Gastrocnemius medialis (tissue), 4 donors: ENCODE results near the gene CPA4. TPM values are rescaled to one million over a fixed set of nuclear protein-coding genes. Genes with fewer than 3 reads are reported as not detected.

ENCODE experiments used
- ATAC-seq, 2 donors: fragments of 150-250 bp; one replicate each; pipeline ENCODE4 v1.9.1; 2016
- DNase-seq, 2 donors: peaks; one replicate each; pipeline ENCODE4 v3.0.0-alpha.2; 2019
- H3K27ac ChIP-seq, 4 donors: fragments of 200-600 bp; sonication (generic); 1 replicate in 1 of 4; 2 replicates in 3 of 4; pipeline ENCODE4 v1.5.1; 2016 to 2018; ENCODE audit warnings: mild to moderate bottlenecking in 2 of 4, moderate library complexity in 1 of 4
- H3K27me3 ChIP-seq, 3 donors: fragments of 200-600 bp; sonication (generic) in 2 of 3; 1 replicate in 1 of 3; 2 replicates in 2 of 3; pipeline versions ENCODE4 v1.5.1 to v1.6.0; 2016 to 2019; ENCODE audit warnings: mild to moderate bottlenecking in 1 of 3, moderate library complexity in 1 of 3
- H3K36me3 ChIP-seq, 2 donors: fragments of 200-600 bp; sonication (generic) in 1 of 2; one replicate each; pipeline ENCODE4 v1.5.1; 2017 to 2018
- H3K4me1 ChIP-seq, 2 donors: fragments of 200-600 bp; sonication (generic) in 1 of 2; one replicate each; pipeline ENCODE4 v1.5.1; 2016 to 2017; ENCODE audit warnings: mild to moderate bottlenecking in 2 of 2
- H3K4me3 ChIP-seq, 4 donors: fragments of 200-600 bp; sonication (generic) in 3 of 4; 1 replicate in 1 of 4; 2 replicates in 3 of 4; pipeline ENCODE4 v1.5.1; 2016 to 2019; ENCODE audit warnings: mild to moderate bottlenecking in 2 of 4
- H3K9me3 ChIP-seq, 3 donors: fragments of 200-600 bp; sonication (generic) in 2 of 3; 1 replicate in 1 of 3; 2 replicates in 2 of 3; pipeline ENCODE4 v1.5.1; 2016 to 2019
- POLR2A ChIP-seq, 2 donors: fragments of 450-650 bp; IDR thresholded peaks; one replicate each; pipeline ENCODE4 v1.6.1; 2017; ENCODE audit warnings: antibody characterized with exemption in 2 of 2, mild to moderate bottlenecking in 2 of 2, moderate library complexity in 2 of 2
- in situ Hi-C, 4 donors: fragments of 200-750 bp; cut with MboI; loops; one replicate each; pipeline versions ENCODE4 v1.15.0 to v1.8.0; 2017; ENCODE audit warnings: low sequenced_read_pairs in 4 of 4
- intact Hi-C: fragments of 100-400 bp; cut with DNase I; formaldehyde crosslinking; loops from one replicate; pipeline ENCODE4 v1.15.1; 2023; ENCODE audit warnings: low total_unique reads
- total RNA-seq, 4 donors: library from RNA; depleted of rRNA; stranded (reverse); fragments of >200 nt; gene quantifications; one replicate each; pipeline versions ENCODE4 v1.1.0 to v1.2.3, GENCODE V29; 2016
- TF ChIP-seq, protein P1 (sequence below), 5 experiments: fragments of 450-650 bp in 3 of 5; fragments of 200-600 bp in 2 of 5; sonication (generic) in 2 of 5; IDR thresholded peaks in 4 of 5; conservative IDR thresholded peaks in 1 of 5; 1 replicate in 4 of 5; 2 replicates in 1 of 5; pipeline ENCODE4 v1.5.1; 2016 to 2019; ENCODE audit warnings: antibody characterized with exemption in 5 of 5, mild to moderate bottlenecking in 3 of 5, moderate library complexity in 3 of 5

Gene CPA4
- total RNA-seq, 4 donors from 2014 or later: not detected

DNA sequence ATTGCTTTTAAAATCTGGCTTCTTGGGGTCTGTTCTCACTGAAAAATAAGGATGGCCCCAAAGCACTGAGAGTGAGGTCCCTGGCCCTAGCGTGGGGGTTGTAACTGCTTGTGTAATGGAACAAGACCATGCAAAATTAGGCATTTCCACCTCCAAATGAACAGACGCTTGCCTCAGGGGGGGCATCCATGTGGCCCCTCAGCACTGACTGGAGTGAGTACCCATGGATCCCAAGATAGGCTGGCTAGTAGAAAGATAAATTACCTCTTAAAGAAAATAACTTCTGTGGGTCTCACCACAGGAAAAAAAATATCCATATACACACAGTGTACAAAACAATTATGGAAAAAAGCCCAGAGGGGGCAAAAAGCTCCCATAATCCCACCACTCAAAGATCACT, 72.1 kb downstream of the CPA4 start:
- Histone ChIP-seq H3K36me3 (no peaks in the 10 kb centered on the region), H3K4me1 (peaks cover 31 to 50% of the 10 kb centered on the region in 2 donors), H3K4me3 (no peak overlapping the region), H3K27me3 (no peaks in the 10 kb centered on the region), H3K27ac (peak overlapping the region; percentile 53 to 78 (median 70)), H3K9me3 (no peaks in the 10 kb centered on the region)
- in situ Hi-C loops: no loop called here
- ATAC-seq (no peak), DNase-seq (no peak)
- TF ChIP-seq, protein P1, sequence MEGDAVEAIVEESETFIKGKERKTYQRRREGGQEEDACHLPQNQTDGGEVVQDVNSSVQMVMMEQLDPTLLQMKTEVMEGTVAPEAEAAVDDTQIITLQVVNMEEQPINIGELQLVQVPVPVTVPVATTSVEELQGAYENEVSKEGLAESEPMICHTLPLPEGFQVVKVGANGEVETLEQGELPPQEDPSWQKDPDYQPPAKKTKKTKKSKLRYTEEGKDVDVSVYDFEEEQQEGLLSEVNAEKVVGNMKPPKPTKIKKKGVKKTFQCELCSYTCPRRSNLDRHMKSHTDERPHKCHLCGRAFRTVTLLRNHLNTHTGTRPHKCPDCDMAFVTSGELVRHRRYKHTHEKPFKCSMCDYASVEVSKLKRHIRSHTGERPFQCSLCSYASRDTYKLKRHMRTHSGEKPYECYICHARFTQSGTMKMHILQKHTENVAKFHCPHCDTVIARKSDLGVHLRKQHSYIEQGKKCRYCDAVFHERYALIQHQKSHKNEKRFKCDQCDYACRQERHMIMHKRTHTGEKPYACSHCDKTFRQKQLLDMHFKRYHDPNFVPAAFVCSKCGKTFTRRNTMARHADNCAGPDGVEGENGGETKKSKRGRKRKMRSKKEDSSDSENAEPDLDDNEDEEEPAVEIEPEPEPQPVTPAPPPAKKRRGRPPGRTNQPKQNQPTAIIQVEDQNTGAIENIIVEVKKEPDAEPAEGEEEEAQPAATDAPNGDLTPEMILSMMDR (IDR thresholded peaks at IDR 0.05 in 4 of 5, conservative IDR thresholded peaks at IDR 0.05 in 1 of 5): no peak
- intact Hi-C loops: no loop called here

DNA sequence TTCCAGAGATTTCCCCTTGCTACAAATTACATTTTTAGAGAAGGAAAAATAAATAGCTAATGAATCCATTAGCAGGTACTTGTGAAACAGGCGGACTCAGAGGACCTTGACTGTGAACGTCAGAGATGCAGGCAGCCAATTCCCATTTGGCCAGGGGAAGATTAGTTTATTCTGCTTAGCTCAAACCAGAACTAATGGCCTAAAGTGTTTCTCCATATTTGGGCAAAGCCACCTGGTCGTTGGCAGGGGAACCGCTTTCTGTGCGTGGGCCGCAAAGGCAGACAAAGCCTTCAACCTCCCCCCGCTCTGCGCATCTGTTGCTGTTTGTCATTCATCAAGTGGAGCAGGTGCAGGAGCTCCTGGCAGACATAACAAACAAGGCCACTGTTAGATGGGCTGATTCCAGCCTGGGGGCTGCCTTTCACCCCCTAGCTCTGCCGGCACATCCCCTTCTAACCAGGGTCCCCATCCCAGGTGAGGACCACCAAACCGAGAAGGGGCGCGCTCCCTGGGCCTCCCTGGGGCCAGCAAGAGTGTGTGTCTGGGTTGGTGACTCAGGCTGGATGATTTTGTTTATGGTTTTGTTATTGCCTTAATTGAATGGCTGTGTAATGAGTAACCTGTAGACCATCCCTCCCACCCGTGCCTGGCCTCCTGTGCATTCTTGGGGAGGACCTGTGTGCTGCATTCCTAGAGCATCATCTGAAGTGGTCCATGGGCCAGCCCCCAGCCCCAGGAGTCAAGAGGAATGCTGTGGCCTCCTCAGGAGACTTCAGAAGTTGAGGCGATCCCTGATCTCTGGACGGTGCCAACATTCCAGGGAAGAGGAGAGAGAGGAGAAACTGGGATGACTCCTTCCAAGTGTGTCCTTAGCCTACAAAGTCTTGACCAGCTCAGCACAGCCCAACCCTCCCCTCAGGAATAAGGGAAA, 72.8 kb downstream of the CPA4 start:
- ATAC-seq: peak; percentile 69 to 80
- intact Hi-C loops: no loop called here

DNA sequence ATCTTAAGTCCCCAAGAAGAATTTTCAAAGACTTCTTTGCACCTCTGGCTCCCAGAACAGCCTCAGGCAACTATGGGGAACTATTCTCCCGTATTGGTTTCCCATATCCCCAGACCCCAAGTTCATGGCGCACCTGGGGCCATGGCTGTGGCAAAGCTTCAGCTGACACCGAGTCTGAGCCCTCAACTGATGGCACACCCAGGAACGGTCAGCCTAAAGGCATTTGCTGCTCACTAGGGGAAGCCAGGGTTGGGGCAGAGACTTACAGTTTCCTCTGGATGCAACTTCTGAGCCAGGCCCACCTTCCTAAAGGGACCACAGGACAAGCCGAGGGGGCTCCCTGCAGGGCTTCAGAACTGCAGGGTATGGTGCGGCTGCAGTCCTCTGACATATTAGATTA, 73.6 kb downstream of the CPA4 start:
- Histone ChIP-seq H3K27me3 (no peaks in the 10 kb centered on the region), H3K27ac (peak overlapping the region; percentile 53 to 78 (median 70)), H3K4me3 (no peak overlapping the region), H3K4me1 (peaks cover 32 to 53% of the 10 kb centered on the region in 2 donors), H3K9me3 (no peaks in the 10 kb centered on the region), H3K36me3 (no peaks in the 10 kb centered on the region)
- intact Hi-C loops (no loop called here), in situ Hi-C loops (no loop called here)
- DNase-seq: no peak
- TF ChIP-seq, protein P1 (IDR thresholded peaks at IDR 0.05 in 4 of 5, conservative IDR thresholded peaks at IDR 0.05 in 1 of 5): no peak
- no peak for TF ChIP-seq POLR2A (IDR thresholded peaks at IDR 0.05)
- ATAC-seq: no peak

More for the DNA sequence above, 72.8 kb downstream of the CPA4 start:
- Histone ChIP-seq H3K9me3 (no peaks in the 10 kb centered on the region), H3K36me3 (no peaks in the 10 kb centered on the region), H3K4me1 (peaks cover 32 to 53% of the 10 kb centered on the region in 2 donors), H3K4me3 (peak overlapping the region in 1 of 4 donors; percentile 5), H3K27ac (peak overlapping the region; percentile 53 to 78 (median 70)), H3K27me3 (no peaks in the 10 kb centered on the region)
- TF ChIP-seq POLR2A (IDR thresholded peaks at IDR 0.05): no peak
- TF ChIP-seq, protein P1 (IDR thresholded peaks at IDR 0.05 in 4 of 5, conservative IDR thresholded peaks at IDR 0.05 in 1 of 5): no peak
- peak; percentile 59 to 85 for DNase-seq
- in situ Hi-C loops: no loop called here

DNA sequence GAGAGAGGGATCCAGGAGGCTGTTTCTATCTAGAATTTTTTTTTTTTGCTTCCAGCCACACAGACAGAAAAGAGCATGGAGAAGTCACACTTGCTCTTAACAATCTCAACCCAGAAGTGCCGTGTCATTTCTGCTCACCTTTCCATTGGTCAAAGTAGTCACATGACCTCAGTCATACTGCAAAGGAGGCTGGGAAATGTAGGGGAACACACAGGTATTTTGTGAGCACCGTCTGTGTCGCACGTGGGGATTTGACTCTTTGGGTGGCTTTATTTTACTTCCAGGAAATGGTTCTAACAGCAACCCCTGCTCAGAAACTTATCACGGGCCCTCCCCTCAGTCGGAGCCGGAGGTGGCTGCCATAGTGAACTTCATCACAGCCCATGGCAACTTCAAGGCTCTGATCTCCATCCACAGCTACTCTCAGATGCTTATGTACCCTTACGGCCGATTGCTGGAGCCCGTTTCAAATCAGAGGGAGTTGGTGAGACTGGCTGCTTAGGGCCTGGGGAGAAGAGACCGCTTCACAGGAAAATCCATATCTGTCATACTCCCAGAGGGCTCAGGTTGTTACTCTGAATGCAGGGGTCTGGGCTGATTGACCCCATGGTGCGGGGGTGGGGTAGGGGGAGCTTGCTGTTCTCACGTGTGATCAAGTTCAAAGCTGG, 74.3 kb downstream of the CPA4 start:
- Histone ChIP-seq H3K4me1 (peaks cover 32 to 53% of the 10 kb centered on the region in 2 donors), H3K4me3 (no peak overlapping the region), H3K27me3 (no peaks in the 10 kb centered on the region), H3K27ac (no peak overlapping the region), H3K36me3 (no peaks in the 10 kb centered on the region), H3K9me3 (no peaks in the 10 kb centered on the region)
- in situ Hi-C loops (no loop called here), intact Hi-C loops (no loop called here)
- DNase-seq (no peak), ATAC-seq (no peak)
- TF ChIP-seq, protein P1 (IDR thresholded peaks at IDR 0.05 in 4 of 5, conservative IDR thresholded peaks at IDR 0.05 in 1 of 5): no peak
- no peak for TF ChIP-seq POLR2A (IDR thresholded peaks at IDR 0.05)
